Measurements from ENCODE around the gene RAB35. TPM values are rescaled to one million over a fixed set of nuclear protein-coding genes. Genes with fewer than 3 reads are reported as not detected.

The RAB35 gene
- polyA plus RNA-seq, 2 of the 4 experiments (the other 2 are of a cell fraction) = 44.0 to 67.6 TPM

- H3K4me2 ChIP-seq = no peak overlapping the region
- DNase-seq (ENCODE audit: low read depth in 1 of 2, low spot score in 1 of 2) (no peak), ATAC-seq (no peak), FAIRE-seq (no peak)
- ChIA-PET CTCF (no interaction called here), POLR2A (no interaction called here)
- TF ChIP-seq HOXB13 (CRISPR knock-in tag; IDR thresholded peaks at IDR 0.05; ENCODE audit: low read depth) (no peak), NFE2L2 (conservative IDR thresholded peaks at IDR 0.05; ENCODE audit: low read length) (no peak), ESRRA (IDR thresholded peaks at IDR 0.05; ENCODE audit: borderline replicate concordance, low read length) (no peak), SREBF2 (IDR thresholded peaks at IDR 0.05) (no peak), CEBPB (IDR thresholded peaks at IDR 0.05) (no peak), RNF2 (IDR thresholded peaks at IDR 0.05; ENCODE audit: borderline replicate concordance, low read depth) (no peak), TFCP2L1 (CRISPR knock-in tag; IDR thresholded peaks at IDR 0.05) (no peak), CHD2 (IDR thresholded peaks at IDR 0.05; ENCODE audit: low read length, partially characterized antibody) (no peak), BHLHE40 (IDR thresholded peaks at IDR 0.05; ENCODE audit: low read depth, low read length) (no peak), EHMT2 (IDR thresholded peaks at IDR 0.05; ENCODE audit: low read depth) (no peak), ATOH8 (CRISPR knock-in tag; IDR thresholded peaks at IDR 0.05; ENCODE audit: low read depth) (no peak), CBX8 (IDR thresholded peaks at IDR 0.05) (no peak), FOSB (CRISPR knock-in tag; IDR thresholded peaks at IDR 0.05) (no peak), RCOR1 (IDR thresholded peaks at IDR 0.05; ENCODE audit: low read depth, low read length) (no peak), MAZ (IDR thresholded peaks at IDR 0.05; ENCODE audit: borderline replicate concordance, low read depth, low read length) (no peak)
- TF ChIP-seq, protein P1, sequence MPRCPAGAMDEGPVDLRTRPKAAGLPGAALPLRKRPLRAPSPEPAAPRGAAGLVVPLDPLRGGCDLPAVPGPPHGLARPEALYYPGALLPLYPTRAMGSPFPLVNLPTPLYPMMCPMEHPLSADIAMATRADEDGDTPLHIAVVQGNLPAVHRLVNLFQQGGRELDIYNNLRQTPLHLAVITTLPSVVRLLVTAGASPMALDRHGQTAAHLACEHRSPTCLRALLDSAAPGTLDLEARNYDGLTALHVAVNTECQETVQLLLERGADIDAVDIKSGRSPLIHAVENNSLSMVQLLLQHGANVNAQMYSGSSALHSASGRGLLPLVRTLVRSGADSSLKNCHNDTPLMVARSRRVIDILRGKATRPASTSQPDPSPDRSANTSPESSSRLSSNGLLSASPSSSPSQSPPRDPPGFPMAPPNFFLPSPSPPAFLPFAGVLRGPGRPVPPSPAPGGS (IDR thresholded peaks at IDR 0.05) = no peak
- no peak overlapping the region for H3K27ac ChIP-seq
- 89% methylated on average over 5 of the region's 11 CpGs for WGBS (ENCODE audit: missing lambda C conversion rate)
- H3K9me3 ChIP-seq = no peaks in the 10 kb centered on the region
- H3K4me1 ChIP-seq = no peaks in the 10 kb centered on the region
- H3K4me3 ChIP-seq = no peak overlapping the region
Measured at GRCh38 chr12:120144215-120144614, 27.7 kb upstream of the RAB35 start.

DNA sequence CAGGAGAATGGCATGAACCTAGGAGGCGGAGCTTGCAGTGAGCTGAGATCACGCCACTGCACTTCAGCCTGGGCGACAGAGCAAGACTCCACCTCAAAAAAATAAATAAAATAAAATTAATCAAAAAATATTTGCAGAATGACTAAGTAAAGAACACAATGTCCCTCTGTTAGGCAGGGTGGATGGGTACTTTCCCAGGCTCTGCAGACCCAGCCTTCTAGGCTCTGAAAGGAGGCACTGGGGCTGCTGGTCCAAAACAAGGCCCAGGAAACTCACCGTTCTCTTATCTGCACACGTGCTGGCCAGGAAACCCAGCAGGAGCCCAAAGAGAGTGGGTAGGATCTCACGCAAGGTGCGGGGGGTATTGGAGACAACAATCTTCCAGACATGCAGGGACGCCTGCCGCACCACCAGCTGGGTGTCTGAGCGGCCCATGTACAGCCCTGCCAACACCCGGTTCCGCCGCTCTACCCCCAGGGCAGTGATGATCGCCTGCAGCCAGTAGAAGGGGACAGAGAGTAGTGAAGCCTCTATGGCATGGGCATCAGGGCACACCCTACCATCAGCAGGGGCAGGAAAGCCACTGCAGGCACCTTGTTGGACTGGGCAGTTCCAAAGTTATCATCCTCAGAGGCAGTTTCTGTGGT, 25.8 kb upstream of the RAB35 start:
- Histone ChIP-seq H3K4me2 (no peak overlapping the region), H3K4me3 (no peak overlapping the region), H3K9me3 (no peaks in the 10 kb centered on the region), H3K4me1 (no peaks in the 10 kb centered on the region), H3K27ac (no peak overlapping the region; a peak in 1 of 6 replicates)
- no peak for FAIRE-seq
- peak in 1 of 2 experiments; percentile 18; a peak in 3 of 6 replicates for ATAC-seq
- TF ChIP-seq CBX2 (IDR thresholded peaks at IDR 0.05; ENCODE audit: borderline replicate concordance, low read depth) (no peak), FOSB (CRISPR knock-in tag; IDR thresholded peaks at IDR 0.05) (no peak), CEBPB (IDR thresholded peaks at IDR 0.05) (no peak), ZNF302 (CRISPR knock-in tag; IDR thresholded peaks at IDR 0.05) (no peak)
- ChIA-PET CTCF (interaction anchor here (0.7 to 1.5 kb wide), 2 partner anchors 17 to 1622 kb away, joined by 3 to 4 read pairs; no protein-coding TSS in a partner anchor), POLR2A (no interaction called here)
- DNase-seq (ENCODE audit: low read depth in 1 of 2, low spot score in 1 of 2) = no peak
- 93% methylated on average over 14 of the region's 14 CpGs for WGBS (ENCODE audit: missing lambda C conversion rate)

- WGBS (ENCODE audit: missing lambda C conversion rate) = 90% methylated on average over 6 of the region's 6 CpGs
- no peak overlapping the region for H3K27ac ChIP-seq
- H3K4me3 ChIP-seq = no peak overlapping the region
- ChIA-PET CTCF (interaction anchor here (0.6 kb wide), 1 partner anchor 125 kb away, joined by 3 read pairs; no protein-coding TSS in a partner anchor), POLR2A (no interaction called here)
- no peaks in the 10 kb centered on the region for H3K9me3 ChIP-seq
- H3K4me1 ChIP-seq = no peaks in the 10 kb centered on the region
- no peak for FAIRE-seq
- DNase-seq (ENCODE audit: low read depth in 1 of 2, low spot score in 1 of 2) = no peak
- H3K4me2 ChIP-seq = no peak overlapping the region
- ATAC-seq = no peak
- TF ChIP-seq SREBF2 (IDR thresholded peaks at IDR 0.05) (no peak), ZNF302 (CRISPR knock-in tag; IDR thresholded peaks at IDR 0.05) (no peak), NR3C1 (IDR thresholded peaks at IDR 0.05) (no peak), ZC3H11A (IDR thresholded peaks at IDR 0.05) (no peak), CBX8 (IDR thresholded peaks at IDR 0.05) (no peak), POLR2AphosphoS2 (conservative IDR thresholded peaks at IDR 0.05; ENCODE audit: low read length) (no peak), MAX (IDR thresholded peaks at IDR 0.05) (no peak), FOXS1 (CRISPR knock-in tag; IDR thresholded peaks at IDR 0.05) (no peak), NFE2L2 (conservative IDR thresholded peaks at IDR 0.05; ENCODE audit: low read length) (no peak), HMGXB4 (CRISPR knock-in tag; IDR thresholded peaks at IDR 0.05; ENCODE audit: borderline replicate concordance) (no peak), RNF2 (IDR thresholded peaks at IDR 0.05; ENCODE audit: borderline replicate concordance, low read depth) (no peak)
- TF ChIP-seq, protein P2, sequence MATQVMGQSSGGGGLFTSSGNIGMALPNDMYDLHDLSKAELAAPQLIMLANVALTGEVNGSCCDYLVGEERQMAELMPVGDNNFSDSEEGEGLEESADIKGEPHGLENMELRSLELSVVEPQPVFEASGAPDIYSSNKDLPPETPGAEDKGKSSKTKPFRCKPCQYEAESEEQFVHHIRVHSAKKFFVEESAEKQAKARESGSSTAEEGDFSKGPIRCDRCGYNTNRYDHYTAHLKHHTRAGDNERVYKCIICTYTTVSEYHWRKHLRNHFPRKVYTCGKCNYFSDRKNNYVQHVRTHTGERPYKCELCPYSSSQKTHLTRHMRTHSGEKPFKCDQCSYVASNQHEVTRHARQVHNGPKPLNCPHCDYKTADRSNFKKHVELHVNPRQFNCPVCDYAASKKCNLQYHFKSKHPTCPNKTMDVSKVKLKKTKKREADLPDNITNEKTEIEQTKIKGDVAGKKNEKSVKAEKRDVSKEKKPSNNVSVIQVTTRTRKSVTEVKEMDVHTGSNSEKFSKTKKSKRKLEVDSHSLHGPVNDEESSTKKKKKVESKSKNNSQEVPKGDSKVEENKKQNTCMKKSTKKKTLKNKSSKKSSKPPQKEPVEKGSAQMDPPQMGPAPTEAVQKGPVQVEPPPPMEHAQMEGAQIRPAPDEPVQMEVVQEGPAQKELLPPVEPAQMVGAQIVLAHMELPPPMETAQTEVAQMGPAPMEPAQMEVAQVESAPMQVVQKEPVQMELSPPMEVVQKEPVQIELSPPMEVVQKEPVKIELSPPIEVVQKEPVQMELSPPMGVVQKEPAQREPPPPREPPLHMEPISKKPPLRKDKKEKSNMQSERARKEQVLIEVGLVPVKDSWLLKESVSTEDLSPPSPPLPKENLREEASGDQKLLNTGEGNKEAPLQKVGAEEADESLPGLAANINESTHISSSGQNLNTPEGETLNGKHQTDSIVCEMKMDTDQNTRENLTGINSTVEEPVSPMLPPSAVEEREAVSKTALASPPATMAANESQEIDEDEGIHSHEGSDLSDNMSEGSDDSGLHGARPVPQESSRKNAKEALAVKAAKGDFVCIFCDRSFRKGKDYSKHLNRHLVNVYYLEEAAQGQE (IDR thresholded peaks at IDR 0.05) = no peak
Measured at GRCh38 chr12:120141336-120141735, 24.8 kb upstream of the RAB35 start.

All from A549 (cell line).